ENCODE results near the gene MDC1. TPM values are rescaled to one million over a fixed set of nuclear protein-coding genes. Genes with fewer than 3 reads are reported as not detected.

The MDC1 gene
- total and polyA plus RNA-seq, 2 of the 13 experiments (the other 11 are each of a cell fraction or from before 2014, with no cell fraction given): 8.4 to 14.0 TPM

DNA sequence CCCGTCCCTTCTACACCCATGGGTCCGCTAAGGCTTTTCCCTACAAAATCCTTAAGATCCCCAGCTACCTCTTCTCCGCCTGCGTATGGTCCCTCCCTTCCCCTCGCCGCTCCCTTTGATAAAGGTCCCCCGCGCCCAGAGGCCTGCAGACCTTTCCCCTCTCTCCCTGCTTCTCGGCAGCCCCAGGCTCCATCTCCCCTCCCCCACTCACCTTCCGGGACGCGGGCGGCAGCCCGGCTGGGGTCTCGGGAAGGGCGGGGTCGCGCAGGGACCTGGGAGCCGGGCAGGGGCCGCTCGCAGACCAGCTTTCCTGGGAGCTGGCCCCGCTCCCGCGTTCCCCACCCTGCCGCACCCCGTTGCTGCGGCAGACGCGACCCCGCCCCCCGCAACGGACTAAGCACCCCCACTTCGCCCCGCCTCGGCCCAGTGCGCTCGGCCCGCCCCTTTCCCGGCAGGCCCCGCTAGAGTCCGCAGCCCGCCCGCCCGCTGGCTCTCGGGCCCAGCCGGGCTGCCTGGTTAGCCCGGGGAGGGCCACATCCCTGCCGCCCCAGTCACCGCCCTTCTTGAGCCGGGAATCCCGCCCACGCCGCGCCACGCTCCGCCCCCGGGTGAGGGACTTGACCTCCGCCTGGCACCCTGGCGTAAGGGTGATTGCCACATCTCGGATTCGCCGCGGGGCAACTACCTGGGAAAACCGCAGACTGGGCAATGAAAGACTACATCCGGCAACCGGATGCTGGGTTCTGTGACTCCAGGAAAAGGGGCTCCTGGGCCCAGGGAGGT, 25.4 kb upstream of the MDC1 start, which contains the start of gene FLOT1 (continued):
- TF ChIP-seq DR1 (CRISPR knock-in tag; IDR thresholded peaks at IDR 0.05): peak; percentile 76; the same call in 1 of the 2 replicates
- TF ChIP-seq, protein P1, sequence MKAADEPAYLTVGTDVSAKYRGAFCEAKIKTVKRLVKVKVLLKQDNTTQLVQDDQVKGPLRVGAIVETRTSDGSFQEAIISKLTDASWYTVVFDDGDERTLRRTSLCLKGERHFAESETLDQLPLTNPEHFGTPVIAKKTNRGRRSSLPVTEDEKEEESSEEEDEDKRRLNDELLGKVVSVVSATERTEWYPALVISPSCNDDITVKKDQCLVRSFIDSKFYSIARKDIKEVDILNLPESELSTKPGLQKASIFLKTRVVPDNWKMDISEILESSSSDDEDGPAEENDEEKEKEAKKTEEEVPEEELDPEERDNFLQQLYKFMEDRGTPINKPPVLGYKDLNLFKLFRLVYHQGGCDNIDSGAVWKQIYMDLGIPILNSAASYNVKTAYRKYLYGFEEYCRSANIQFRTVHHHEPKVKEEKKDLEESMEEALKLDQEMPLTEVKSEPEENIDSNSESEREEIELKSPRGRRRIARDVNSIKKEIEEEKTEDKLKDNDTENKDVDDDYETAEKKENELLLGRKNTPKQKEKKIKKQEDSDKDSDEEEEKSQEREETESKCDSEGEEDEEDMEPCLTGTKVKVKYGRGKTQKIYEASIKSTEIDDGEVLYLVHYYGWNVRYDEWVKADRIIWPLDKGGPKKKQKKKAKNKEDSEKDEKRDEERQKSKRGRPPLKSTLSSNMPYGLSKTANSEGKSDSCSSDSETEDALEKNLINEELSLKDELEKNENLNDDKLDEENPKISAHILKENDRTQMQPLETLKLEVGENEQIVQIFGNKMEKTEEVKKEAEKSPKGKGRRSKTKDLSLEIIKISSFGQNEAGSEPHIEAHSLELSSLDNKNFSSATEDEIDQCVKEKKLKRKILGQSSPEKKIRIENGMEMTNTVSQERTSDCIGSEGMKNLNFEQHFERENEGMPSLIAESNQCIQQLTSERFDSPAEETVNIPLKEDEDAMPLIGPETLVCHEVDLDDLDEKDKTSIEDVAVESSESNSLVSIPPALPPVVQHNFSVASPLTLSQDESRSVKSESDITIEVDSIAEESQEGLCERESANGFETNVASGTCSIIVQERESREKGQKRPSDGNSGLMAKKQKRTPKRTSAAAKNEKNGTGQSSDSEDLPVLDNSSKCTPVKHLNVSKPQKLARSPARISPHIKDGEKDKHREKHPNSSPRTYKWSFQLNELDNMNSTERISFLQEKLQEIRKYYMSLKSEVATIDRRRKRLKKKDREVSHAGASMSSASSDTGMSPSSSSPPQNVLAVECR (CRISPR knock-in tag; IDR thresholded peaks at IDR 0.05; ENCODE audit: borderline replicate concordance): peak; percentile 87
- TF ChIP-seq ZNF343 (CRISPR knock-in tag; IDR thresholded peaks at IDR 0.05): peak; percentile 41; the same call in 1 of the 2 replicates
- peak; percentile 58 for TF ChIP-seq DNMT1 (CRISPR knock-in tag; IDR thresholded peaks at IDR 0.05)
- peak; percentile 19; the same call in 1 of the 2 replicates for TF ChIP-seq ZNF761 (CRISPR knock-in tag; conservative IDR thresholded peaks at IDR 0.05)
- TF ChIP-seq, protein P2, sequence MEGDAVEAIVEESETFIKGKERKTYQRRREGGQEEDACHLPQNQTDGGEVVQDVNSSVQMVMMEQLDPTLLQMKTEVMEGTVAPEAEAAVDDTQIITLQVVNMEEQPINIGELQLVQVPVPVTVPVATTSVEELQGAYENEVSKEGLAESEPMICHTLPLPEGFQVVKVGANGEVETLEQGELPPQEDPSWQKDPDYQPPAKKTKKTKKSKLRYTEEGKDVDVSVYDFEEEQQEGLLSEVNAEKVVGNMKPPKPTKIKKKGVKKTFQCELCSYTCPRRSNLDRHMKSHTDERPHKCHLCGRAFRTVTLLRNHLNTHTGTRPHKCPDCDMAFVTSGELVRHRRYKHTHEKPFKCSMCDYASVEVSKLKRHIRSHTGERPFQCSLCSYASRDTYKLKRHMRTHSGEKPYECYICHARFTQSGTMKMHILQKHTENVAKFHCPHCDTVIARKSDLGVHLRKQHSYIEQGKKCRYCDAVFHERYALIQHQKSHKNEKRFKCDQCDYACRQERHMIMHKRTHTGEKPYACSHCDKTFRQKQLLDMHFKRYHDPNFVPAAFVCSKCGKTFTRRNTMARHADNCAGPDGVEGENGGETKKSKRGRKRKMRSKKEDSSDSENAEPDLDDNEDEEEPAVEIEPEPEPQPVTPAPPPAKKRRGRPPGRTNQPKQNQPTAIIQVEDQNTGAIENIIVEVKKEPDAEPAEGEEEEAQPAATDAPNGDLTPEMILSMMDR (CRISPR knock-in tag; IDR thresholded peaks at IDR 0.05): peak; percentile 38
- TF ChIP-seq GATA4 (IDR thresholded peaks at IDR 0.05; ENCODE audit: borderline replicate concordance, low read depth): peak; percentile 82
- peak; percentile 15; the same call in 1 of the 2 replicates for TF ChIP-seq PHF20 (CRISPR knock-in tag; IDR thresholded peaks at IDR 0.05)
- TF ChIP-seq STAG1 (CRISPR knock-in tag; IDR thresholded peaks at IDR 0.05): peak; percentile 26
- TF ChIP-seq, protein P3, sequence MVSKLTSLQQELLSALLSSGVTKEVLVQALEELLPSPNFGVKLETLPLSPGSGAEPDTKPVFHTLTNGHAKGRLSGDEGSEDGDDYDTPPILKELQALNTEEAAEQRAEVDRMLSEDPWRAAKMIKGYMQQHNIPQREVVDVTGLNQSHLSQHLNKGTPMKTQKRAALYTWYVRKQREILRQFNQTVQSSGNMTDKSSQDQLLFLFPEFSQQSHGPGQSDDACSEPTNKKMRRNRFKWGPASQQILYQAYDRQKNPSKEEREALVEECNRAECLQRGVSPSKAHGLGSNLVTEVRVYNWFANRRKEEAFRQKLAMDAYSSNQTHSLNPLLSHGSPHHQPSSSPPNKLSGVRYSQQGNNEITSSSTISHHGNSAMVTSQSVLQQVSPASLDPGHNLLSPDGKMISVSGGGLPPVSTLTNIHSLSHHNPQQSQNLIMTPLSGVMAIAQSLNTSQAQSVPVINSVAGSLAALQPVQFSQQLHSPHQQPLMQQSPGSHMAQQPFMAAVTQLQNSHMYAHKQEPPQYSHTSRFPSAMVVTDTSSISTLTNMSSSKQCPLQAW (CRISPR knock-in tag; IDR thresholded peaks at IDR 0.05): peak; percentile 95
- TF ChIP-seq, protein P4, sequence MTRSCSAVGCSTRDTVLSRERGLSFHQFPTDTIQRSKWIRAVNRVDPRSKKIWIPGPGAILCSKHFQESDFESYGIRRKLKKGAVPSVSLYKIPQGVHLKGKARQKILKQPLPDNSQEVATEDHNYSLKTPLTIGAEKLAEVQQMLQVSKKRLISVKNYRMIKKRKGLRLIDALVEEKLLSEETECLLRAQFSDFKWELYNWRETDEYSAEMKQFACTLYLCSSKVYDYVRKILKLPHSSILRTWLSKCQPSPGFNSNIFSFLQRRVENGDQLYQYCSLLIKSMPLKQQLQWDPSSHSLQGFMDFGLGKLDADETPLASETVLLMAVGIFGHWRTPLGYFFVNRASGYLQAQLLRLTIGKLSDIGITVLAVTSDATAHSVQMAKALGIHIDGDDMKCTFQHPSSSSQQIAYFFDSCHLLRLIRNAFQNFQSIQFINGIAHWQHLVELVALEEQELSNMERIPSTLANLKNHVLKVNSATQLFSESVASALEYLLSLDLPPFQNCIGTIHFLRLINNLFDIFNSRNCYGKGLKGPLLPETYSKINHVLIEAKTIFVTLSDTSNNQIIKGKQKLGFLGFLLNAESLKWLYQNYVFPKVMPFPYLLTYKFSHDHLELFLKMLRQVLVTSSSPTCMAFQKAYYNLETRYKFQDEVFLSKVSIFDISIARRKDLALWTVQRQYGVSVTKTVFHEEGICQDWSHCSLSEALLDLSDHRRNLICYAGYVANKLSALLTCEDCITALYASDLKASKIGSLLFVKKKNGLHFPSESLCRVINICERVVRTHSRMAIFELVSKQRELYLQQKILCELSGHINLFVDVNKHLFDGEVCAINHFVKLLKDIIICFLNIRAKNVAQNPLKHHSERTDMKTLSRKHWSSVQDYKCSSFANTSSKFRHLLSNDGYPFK (CRISPR knock-in tag; IDR thresholded peaks at IDR 0.05; ENCODE audit: borderline replicate concordance): peak; percentile 80
- TF ChIP-seq, protein P5, sequence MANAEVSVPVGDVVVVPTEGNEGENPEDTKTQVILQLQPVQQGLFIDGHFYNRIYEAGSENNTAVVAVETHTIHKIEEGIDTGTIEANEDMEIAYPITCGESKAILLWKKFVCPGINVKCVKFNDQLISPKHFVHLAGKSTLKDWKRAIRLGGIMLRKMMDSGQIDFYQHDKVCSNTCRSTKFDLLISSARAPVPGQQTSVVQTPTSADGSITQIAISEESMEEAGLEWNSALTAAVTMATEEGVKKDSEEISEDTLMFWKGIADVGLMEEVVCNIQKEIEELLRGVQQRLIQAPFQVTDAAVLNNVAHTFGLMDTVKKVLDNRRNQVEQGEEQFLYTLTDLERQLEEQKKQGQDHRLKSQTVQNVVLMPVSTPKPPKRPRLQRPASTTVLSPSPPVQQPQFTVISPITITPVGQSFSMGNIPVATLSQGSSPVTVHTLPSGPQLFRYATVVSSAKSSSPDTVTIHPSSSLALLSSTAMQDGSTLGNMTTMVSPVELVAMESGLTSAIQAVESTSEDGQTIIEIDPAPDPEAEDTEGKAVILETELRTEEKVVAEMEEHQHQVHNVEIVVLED (CRISPR knock-in tag; IDR thresholded peaks at IDR 0.05; ENCODE audit: borderline replicate concordance): peak; percentile 91
- no peak for TF ChIP-seq DPF2 (CRISPR knock-in tag; IDR thresholded peaks at IDR 0.05; ENCODE audit: borderline replicate concordance, low read depth)
- peak; percentile 91 for TF ChIP-seq ZNF224 (CRISPR knock-in tag; IDR thresholded peaks at IDR 0.05)
- peak; percentile 91; the same call in 1 of the 2 replicates for TF ChIP-seq ZSCAN9 (CRISPR knock-in tag; IDR thresholded peaks at IDR 0.05; ENCODE audit: borderline replicate concordance)
- TF ChIP-seq KDM1A (CRISPR knock-in tag; IDR thresholded peaks at IDR 0.05): no peak

All from HepG2 (cell line).